ENCODE data around the gene APPL1.
"Not testable (repeated sequence)": the region's sequence is repeated elsewhere in the genome, so short reads cannot be mapped to it uniquely, and the experiment has no call there.

Gene APPL1

GRCh38 chr3:57275393-57275792 lies 47.9 kb downstream of the APPL1 start:
- DNase-seq, result no peak

DNA sequence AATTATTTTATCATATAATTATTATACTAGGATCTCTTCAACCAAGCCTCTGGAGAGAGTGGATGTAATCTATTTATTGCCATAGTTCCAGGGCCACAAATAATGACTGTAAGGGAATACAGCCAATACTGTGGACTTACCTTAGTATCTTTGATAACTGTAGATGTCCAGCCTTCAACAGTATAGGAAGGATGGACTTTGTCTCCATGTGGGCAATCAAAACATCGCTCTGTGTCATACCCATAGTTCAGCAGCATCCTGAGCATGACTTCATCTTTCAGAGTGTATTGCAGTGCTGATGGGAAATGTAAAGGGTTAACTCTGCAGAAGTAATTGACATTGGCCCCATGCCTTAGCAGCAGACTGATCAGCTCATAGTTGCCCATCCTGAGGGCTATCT lies 50.7 kb downstream of the APPL1 start:
- DNase-seq, result no peak

- DNase-seq, result no peak
Measured at GRCh38 chr3:57279685-57280084, 52.2 kb downstream of the APPL1 start.

GRCh38 chr3:57281715-57282114 lies 54.2 kb downstream of the APPL1 start:
- DNase-seq, result no peak

DNA sequence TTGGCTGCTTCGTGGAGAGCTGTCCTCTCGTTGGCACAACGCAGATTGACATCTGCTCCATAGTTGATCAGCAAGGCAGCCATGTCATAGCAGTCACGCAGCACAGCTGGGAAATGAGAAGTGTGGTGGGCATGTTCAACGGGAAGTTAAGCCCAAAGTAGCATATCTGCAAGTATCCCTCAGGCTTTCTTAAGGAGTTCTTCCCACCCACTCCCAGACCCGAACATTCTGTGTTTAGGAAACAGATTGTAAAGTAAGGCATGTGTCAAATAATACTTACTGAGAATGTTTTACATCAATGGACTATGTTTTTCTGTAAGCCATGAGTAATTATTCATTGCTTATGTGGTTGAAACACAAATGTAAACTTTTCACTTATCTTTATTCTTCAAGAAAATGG lies 55.8 kb downstream of the APPL1 start:
- DNase-seq, result no peak

- no peak for DNase-seq
Measured at GRCh38 chr3:57287205-57287604, 59.7 kb downstream of the APPL1 start.

GRCh38 chr3:57288403-57288802 lies 60.9 kb downstream of the APPL1 start:
- no peak for DNase-seq

DNA sequence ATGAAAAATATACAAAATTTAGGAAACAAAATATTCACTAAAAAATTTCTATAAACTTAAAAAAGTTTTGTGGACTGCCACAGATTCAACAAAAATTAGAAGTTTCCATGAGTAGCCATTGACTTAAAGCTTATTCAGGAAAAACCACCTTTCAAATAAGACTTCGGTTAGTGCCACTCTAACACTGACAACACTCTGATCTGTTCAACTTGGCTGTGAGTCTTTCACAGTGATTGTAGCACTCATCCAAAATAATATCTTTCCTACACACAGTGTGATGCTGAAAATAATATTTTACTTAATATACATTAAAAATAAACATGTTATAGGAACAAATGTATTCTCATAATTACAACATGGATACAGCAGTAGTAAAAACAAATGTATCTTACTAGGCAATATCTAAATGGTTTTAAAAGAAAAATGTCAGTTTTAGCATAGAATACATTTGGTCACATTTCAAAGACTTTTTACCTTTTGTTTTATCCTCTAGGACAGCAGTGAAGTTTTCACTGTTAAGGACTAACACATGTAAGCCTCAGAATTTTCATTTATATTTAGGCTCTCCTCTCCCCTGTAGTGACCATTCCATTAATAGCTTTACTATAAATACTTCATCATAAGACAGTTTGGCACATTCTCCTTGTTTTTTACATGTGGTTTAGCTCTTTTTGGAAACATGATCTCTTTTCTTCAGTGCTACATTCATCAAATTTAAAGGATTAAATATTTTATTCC lies 64.8 kb downstream of the APPL1 start, which contains the start of gene ASB14:
Gene ASB14, minus strand, starts transcription at position 527 of the 738 bp plus-strand sequence. CDS start 652 bp downstream, outside the sequence.
- DNase-seq, result no peak

DNA sequence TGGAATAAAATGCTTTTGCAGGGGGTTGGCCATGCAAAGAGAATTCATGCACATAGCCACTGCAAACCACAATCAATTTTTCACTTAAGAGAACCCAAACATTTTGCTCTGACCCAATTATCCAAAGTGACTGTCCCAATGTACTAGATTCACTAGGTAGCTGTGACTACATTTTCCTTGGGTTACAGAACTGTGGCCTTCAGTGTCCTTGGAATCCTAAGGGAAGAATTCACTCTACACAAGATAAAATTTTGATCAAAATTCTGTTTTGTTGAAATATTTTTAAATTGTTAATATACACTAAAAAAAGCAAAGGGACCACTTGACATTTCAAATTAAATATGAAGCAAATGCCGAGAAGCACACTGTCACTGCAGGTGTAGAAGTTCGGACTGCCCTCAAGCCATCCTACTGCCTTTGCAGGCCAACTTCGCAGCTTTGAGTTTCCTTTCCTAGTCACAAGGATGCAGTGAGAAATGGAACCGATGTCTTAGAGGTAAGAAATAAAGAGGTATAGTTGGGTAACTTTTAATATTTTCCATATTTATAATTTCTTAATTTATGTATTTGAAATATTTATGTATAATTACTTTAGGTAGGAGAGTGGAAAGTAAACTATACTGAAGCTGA lies 65.5 kb downstream of the APPL1 start:
- DNase-seq, result no peak

- DNase-seq, result no peak
Measured at GRCh38 chr3:57298041-57298440, 70.5 kb downstream of the APPL1 start.

- DNase-seq, result not testable (repeated sequence)
Measured at GRCh38 chr3:57303520-57303919, 76.0 kb downstream of the APPL1 start.

DNA sequence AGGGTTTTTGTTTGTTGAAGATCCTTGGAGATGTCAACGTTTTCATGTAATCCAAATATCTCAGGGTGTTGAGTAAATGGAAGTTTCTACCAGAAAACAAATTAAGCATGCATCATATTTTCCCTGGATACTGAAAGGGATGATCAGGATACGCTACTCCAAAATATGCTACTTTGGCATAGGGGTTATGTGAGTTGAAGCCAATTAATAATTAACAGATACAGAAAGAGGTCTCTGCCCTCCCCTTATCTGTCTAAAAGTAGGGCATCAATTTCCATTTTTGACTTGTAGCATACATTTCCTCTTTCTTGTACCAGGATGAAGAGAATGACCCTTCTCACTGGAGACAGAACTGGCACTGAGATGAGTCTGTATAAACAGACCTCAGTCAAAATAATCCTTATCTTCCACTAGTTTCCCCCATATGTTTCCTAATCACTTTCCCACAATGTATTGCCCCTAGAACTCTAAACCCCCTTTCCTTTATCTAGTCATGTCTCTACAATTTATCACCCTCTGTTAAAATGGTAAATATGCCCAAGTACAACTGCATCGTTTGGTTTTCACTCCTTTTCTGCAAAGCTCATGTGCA lies 82.3 kb downstream of the APPL1 start:
- DNase-seq, result no peak

DNA sequence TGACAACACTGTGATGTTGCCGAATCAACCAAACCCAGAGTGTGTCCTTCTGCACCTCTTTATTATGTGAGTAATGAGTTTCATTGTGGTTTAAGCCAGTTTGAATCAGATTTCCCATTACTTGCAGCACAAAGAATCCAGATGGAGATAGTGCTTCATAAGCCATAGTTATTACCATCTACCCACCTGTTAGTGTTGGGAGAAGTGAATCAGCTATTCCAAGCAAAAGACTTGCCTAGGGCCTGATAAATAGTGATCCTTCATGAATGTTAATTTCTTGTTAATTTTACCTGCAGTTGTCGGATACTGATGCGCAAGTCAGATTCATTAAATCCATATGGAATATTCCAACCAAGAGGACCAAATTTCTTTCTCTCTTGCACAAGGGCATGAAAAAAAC lies 86.7 kb downstream of the APPL1 start:
- no peak for DNase-seq
